HL-60 (cell line): ENCODE results near the gene MICAL2.

ENCODE experiments used
- DNase-seq, 2 experiments: peaks; one replicate each; pipeline ENCODE4 v3.0.0-alpha.2; 2010 to 2020; ENCODE audit warnings: low read depth in 1 of 2, low spot score in 1 of 2
- H3K27ac ChIP-seq: fragments of 250-450 bp; sonication (Bioruptor Pico); replicated peaks from 2 replicates; pipeline ENCODE4 v1.5.1; 2020; ENCODE audit warnings: mild to moderate bottlenecking, moderate library complexity
- H3K27me3 ChIP-seq: fragments of 250-450 bp; sonication (Bioruptor Pico); 2 replicates; pipeline ENCODE4 v1.5.1; 2021; ENCODE audit warnings: mild to moderate bottlenecking, moderate library complexity; ENCODE audit not compliant: insufficient read depth, poor library complexity, severe bottlenecking
- H3K4me3 ChIP-seq: replicated peaks from 2 replicates; pipeline ENCODE4 v1.5.1; 2011; ENCODE audit warnings: mild to moderate bottlenecking, control low read depth, low read length; ENCODE audit not compliant: insufficient read depth
- CTCF ChIP-seq: IDR thresholded peaks from one replicate; pipeline ENCODE4 v1.5.1; 2011; ENCODE audit warnings: low read length, control low read depth, inconsistent platforms; ENCODE audit not compliant: insufficient read depth
- GABPA ChIP-seq: IDR thresholded peaks from 2 replicates; pipeline ENCODE4 v1.6.1; 2012; ENCODE audit warnings: low read depth
- POLR2AphosphoS5 ChIP-seq: IDR thresholded peaks from 2 replicates; pipeline ENCODE4 v1.6.1; 2012; ENCODE audit warnings: low read depth
- SPI1 ChIP-seq: IDR thresholded peaks from 2 replicates; pipeline ENCODE4 v1.6.1; 2012; ENCODE audit warnings: low read depth, mild to moderate bottlenecking, borderline replicate concordance
- TF ChIP-seq, protein P1 (sequence below): IDR thresholded peaks from 2 replicates; pipeline ENCODE4 v1.6.1; 2012; ENCODE audit warnings: low read depth; ENCODE audit not compliant: insufficient replicate concordance

The MICAL2 gene

DNA sequence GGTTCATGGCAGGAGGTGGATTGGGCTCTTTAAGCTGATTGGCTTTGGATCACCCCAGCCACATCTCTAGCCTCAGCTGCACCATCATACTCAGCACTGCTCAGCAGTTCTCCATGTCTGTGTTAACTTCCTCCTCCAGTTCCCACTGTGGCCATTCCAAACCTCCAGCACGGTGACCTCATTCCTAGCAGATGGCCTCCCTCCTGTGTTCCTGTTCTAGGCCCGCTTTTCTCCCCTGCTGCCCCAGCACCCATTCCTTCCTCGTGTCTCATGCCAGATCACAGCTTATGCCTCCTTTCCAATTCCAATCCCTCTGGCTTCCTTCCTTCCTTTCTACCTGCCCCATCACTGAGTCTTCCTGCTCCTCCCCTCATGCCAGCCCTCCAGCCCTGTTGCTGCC is 96.1 kb downstream of the MICAL2 start:
- no peaks in the 10 kb centered on the region for H3K27me3 ChIP-seq
- no peak overlapping the region for H3K4me3 ChIP-seq
- no peak overlapping the region for H3K27ac ChIP-seq
- TF ChIP-seq, protein P1, sequence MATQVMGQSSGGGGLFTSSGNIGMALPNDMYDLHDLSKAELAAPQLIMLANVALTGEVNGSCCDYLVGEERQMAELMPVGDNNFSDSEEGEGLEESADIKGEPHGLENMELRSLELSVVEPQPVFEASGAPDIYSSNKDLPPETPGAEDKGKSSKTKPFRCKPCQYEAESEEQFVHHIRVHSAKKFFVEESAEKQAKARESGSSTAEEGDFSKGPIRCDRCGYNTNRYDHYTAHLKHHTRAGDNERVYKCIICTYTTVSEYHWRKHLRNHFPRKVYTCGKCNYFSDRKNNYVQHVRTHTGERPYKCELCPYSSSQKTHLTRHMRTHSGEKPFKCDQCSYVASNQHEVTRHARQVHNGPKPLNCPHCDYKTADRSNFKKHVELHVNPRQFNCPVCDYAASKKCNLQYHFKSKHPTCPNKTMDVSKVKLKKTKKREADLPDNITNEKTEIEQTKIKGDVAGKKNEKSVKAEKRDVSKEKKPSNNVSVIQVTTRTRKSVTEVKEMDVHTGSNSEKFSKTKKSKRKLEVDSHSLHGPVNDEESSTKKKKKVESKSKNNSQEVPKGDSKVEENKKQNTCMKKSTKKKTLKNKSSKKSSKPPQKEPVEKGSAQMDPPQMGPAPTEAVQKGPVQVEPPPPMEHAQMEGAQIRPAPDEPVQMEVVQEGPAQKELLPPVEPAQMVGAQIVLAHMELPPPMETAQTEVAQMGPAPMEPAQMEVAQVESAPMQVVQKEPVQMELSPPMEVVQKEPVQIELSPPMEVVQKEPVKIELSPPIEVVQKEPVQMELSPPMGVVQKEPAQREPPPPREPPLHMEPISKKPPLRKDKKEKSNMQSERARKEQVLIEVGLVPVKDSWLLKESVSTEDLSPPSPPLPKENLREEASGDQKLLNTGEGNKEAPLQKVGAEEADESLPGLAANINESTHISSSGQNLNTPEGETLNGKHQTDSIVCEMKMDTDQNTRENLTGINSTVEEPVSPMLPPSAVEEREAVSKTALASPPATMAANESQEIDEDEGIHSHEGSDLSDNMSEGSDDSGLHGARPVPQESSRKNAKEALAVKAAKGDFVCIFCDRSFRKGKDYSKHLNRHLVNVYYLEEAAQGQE = no peak
- TF ChIP-seq CTCF = no peak
- no peak for TF ChIP-seq POLR2AphosphoS5
- TF ChIP-seq SPI1 = no peak
- TF ChIP-seq GABPA = no peak
- no peak for DNase-seq

GRCh38 chr11:12207384-12208150 is 97.2 kb downstream of the MICAL2 start:
- TF ChIP-seq, protein P1 = no peak
- no peak for TF ChIP-seq GABPA
- TF ChIP-seq POLR2AphosphoS5 = no peak
- no peak for TF ChIP-seq CTCF
- TF ChIP-seq SPI1 = no peak
- Histone ChIP-seq H3K27ac (no peak overlapping the region), H3K4me3 (no peak overlapping the region), H3K27me3 (no peaks in the 10 kb centered on the region)
- DNase-seq = no peak

DNA sequence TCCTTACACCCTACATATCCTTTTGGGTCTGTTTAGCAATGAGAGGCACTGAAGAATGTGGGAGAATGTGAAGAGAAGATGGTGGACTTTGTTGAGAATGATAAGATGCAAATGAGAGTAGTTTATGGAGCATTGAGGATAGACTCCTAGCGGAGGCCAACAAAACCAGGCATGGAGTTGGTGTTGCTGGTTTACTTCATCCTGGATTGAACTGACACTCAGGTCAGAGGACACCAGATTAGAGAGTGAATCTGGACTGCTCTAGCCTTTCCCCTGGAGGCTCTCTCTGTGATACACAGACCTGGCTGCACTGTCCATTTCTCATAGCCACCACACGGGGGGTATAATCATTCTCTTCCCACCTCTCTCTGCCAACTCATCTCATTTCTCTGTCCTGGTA is 98.7 kb downstream of the MICAL2 start:
- no peak overlapping the region for H3K27ac ChIP-seq
- DNase-seq = no peak
- H3K27me3 ChIP-seq = no peaks in the 10 kb centered on the region
- TF ChIP-seq, protein P1 = no peak
- no peak for TF ChIP-seq CTCF
- TF ChIP-seq POLR2AphosphoS5 = no peak
- TF ChIP-seq SPI1 = no peak
- no peak for TF ChIP-seq GABPA
- H3K4me3 ChIP-seq = no peak overlapping the region
